Right cardiac atrium (tissue), 5 donors: Measurements from ENCODE around the gene BTBD18. TPM values are rescaled to one million over a fixed set of nuclear protein-coding genes. Genes with fewer than 3 reads are reported as not detected.

Experiments
- ATAC-seq, 2 donors: fragments of 200-7000 bp; cut with Tn5 transposase; one replicate each; pipeline versions ENCODE4 v1.8.0 to v1.9.1; 2020; ENCODE audit warnings: moderate library complexity in 2 of 2, mild to moderate bottlenecking in 1 of 2
- DNase-seq, 3 donors: peaks; one replicate each; pipeline ENCODE4 v3.0.0-alpha.2; 2020
- H3K27ac ChIP-seq: one replicate; pipeline ENCODE4 v1.5.1; 2013; ENCODE audit warnings: mild to moderate bottlenecking, low read length, control low read depth, moderate library complexity
- H3K27me3 ChIP-seq: one replicate; pipeline ENCODE4 v1.6.1; 2013; ENCODE audit not compliant: control insufficient read depth, insufficient read depth
- H3K4me1 ChIP-seq: one replicate; pipeline ENCODE4 v1.6.1; 2013; ENCODE audit warnings: low read length; ENCODE audit not compliant: control insufficient read depth, insufficient read depth
- H3K4me3 ChIP-seq: one replicate; pipeline ENCODE4 v1.5.1; 2013; ENCODE audit warnings: low read length, control low read depth
- H3K9me3 ChIP-seq: one replicate; pipeline ENCODE4 v1.6.1; 2013; ENCODE audit warnings: low read length; ENCODE audit not compliant: control insufficient read depth
- WGBS: extraction: QIAGEN DNeasy Blood & Tissue Kit; methylation state at CpG from one replicate; pipeline ENCODE4 v1.1.7; 2013; 5-methylcytosine and 5-hydroxymethylcytosine counted together
- intact Hi-C, 4 donors: fragments of 100-400 bp; cut with DNase I; formaldehyde crosslinking; loops; one replicate each; pipeline versions ENCODE4 v1.11.0 to v1.14.0; 2022 to 2023
- long read RNA-seq, 4 donors: library from polyadenylated mRNA; unstranded; transcript quantifications; one replicate each; pipeline ENCODE4 v2.0.0, GENCODE V29; 2020 to 2021
- polyA plus RNA-seq: library from polyadenylated mRNA; stranded (reverse); fragments of 200-250 nt; gene quantifications from one replicate; pipeline ENCODE4 v1.2.3, GENCODE V29; 2013
- total RNA-seq, 4 donors: library from RNA; stranded (reverse); fragmentation: NEBNext Ultra II Directional; extraction: Animal tissue kit (Norgen Biotek cat#: 25700); gene quantifications; one replicate each; pipeline ENCODE4 v1.2.1, GENCODE V29; 2021
- donor health status: healthy with polysubstance abuse.
- donor health status: DM: no; HTN: yes; CAD: no.
- donor health status: DM: no; HTN: no; CAD: no.
- donor health status: DM: no; HTN: yes; CAD: no; lungs with severe emphysema.
- donor health status: DM: yes; HTN: yes; CAD: no.

BTBD18 gene
- total RNA-seq (not detected), polyA plus RNA-seq (0.02 TPM)
- long read RNA-seq, donor 1, result 0 reads
- long read RNA-seq, donor 2, result 0 reads
- long read RNA-seq, donor 3, partial matches to known transcripts, result 0 of 1 reads
- long read RNA-seq, donor 3, other reads (novel, unspliced or antisense), result 1 of 1 reads
- long read RNA-seq, donor 4, result 0 reads

GRCh38 chr11:57751676-57752253 is at the start of gene BTBD18:
Gene BTBD18, minus strand, starts transcription at chr11:57751819. Its CDS starts 631 bp downstream, at chr11:57751188.
- Histone ChIP-seq H3K27me3 (no peaks in the 10 kb centered on the region), H3K4me3 (no peak within 1 kb of the TSS), H3K9me3 (no peaks in the 10 kb centered on the region), H3K4me1 (peaks cover 4% of the 10 kb centered on the region), H3K27ac (peak within 1 kb of the TSS; percentile 30)
- DNase-seq (peak in 2 of 3 donors; percentile 27 to 41), ATAC-seq (peak; percentile 84)
- 45% methylated on average over 10 of the region's 10 CpGs for WGBS
- intact Hi-C loops, result loop anchor here in 2 of 4 donors (5.0 kb wide), 1 partner anchor 51 kb away; no protein-coding TSS in a partner anchor

GRCh38 chr11:57801183-57801485 is 49.5 kb upstream of the BTBD18 start:
- Histone ChIP-seq H3K4me1 (peaks cover 6% of the 10 kb centered on the region), H3K4me3 (no peak overlapping the region), H3K27me3 (no peaks in the 10 kb centered on the region), H3K9me3 (no peaks in the 10 kb centered on the region), H3K27ac (no peak overlapping the region)
- DNase-seq, result no peak
- ATAC-seq, result no peak
- intact Hi-C loops, result loop anchor here (5.0 to 10.0 kb wide), 2 partner anchors 49 to 56 kb away; partner anchors contain the start of genes BTBD18 (in 2 of the 4) and SELENOH (in 2 of the 4)

- Histone ChIP-seq H3K4me1 (peaks cover 6% of the 10 kb centered on the region), H3K4me3 (no peak overlapping the region), H3K27me3 (no peaks in the 10 kb centered on the region), H3K27ac (peak overlapping the region; percentile 70), H3K9me3 (no peaks in the 10 kb centered on the region)
- no peak for DNase-seq
- ATAC-seq, result peak; percentile 67 to 74
- WGBS, result 45% methylated on average over 4 of the region's 4 CpGs
- intact Hi-C loops, result loop anchor here (5.0 to 10.0 kb wide), 2 partner anchors 48 to 56 kb away; partner anchors contain the start of genes BTBD18 (in 2 of the 4) and SELENOH (in 2 of the 4)
Observed at GRCh38 chr11:57800444-57801182, 49.0 kb upstream of the BTBD18 start.

- WGBS, result 10% methylated on average over 1 of the region's 1 CpG
- H3K4me1 ChIP-seq, result peaks cover 6% of the 10 kb centered on the region
- H3K27me3 ChIP-seq, result no peaks in the 10 kb centered on the region
- no peak overlapping the region for H3K4me3 ChIP-seq
- ATAC-seq, result peak; percentile 77 to 87
- H3K9me3 ChIP-seq, result no peaks in the 10 kb centered on the region
- intact Hi-C loops, result loop anchor here in 3 of 4 donors (5.0 kb wide), 1 partner anchor 37 kb away; the partner anchor contains the start of gene CTNND1 (in 3 of the 3)
- H3K27ac ChIP-seq, result peak overlapping the region; percentile 84
- peak in 2 of 3 donors; percentile 43 to 67 for DNase-seq
Observed at GRCh38 chr11:57798905-57799559, 47.4 kb upstream of the BTBD18 start.

GRCh38 chr11:57793351-57794115 is 41.9 kb upstream of the BTBD18 start:
- WGBS, result 56% methylated on average over 8 of the region's 8 CpGs
- Histone ChIP-seq H3K27me3 (no peaks in the 10 kb centered on the region), H3K27ac (peak overlapping the region; percentile 56), H3K4me3 (no peak overlapping the region), H3K9me3 (no peaks in the 10 kb centered on the region), H3K4me1 (peaks cover 4% of the 10 kb centered on the region)
- intact Hi-C loops, result no loop called here
- no peak for DNase-seq
- ATAC-seq, result no peak

- H3K27ac ChIP-seq, result peak overlapping the region; percentile 48
- no peak overlapping the region for H3K4me3 ChIP-seq
- no peak for DNase-seq
- peak; percentile 65 to 85 for ATAC-seq
- H3K27me3 ChIP-seq, result no peaks in the 10 kb centered on the region
- H3K9me3 ChIP-seq, result no peaks in the 10 kb centered on the region
- H3K4me1 ChIP-seq, result peaks cover 8% of the 10 kb centered on the region
- intact Hi-C loops, result no loop called here
Observed at GRCh38 chr11:57792870-57793269, 41.3 kb upstream of the BTBD18 start.

GRCh38 chr11:57792060-57792541 is 40.5 kb upstream of the BTBD18 start:
- peak; percentile 67 to 75 for ATAC-seq
- no peak overlapping the region for H3K4me3 ChIP-seq
- WGBS, result 72% methylated on average over 7 of the region's 7 CpGs
- peak overlapping the region; percentile 48 for H3K27ac ChIP-seq
- H3K9me3 ChIP-seq, result no peaks in the 10 kb centered on the region
- H3K4me1 ChIP-seq, result peaks cover 11% of the 10 kb centered on the region
- H3K27me3 ChIP-seq, result no peaks in the 10 kb centered on the region
- DNase-seq, result peak; percentile 74 to 92 (median 90)
- intact Hi-C loops, result no loop called here

GRCh38 chr11:57791321-57792059 is 39.9 kb upstream of the BTBD18 start:
- Histone ChIP-seq H3K27me3 (no peaks in the 10 kb centered on the region), H3K9me3 (no peaks in the 10 kb centered on the region), H3K4me1 (peaks cover 13% of the 10 kb centered on the region), H3K27ac (peak overlapping the region; percentile 48), H3K4me3 (no peak overlapping the region)
- WGBS, result 77% methylated on average over 22 of the region's 22 CpGs
- ATAC-seq (no peak), DNase-seq (peak in 1 of 3 donors; percentile 49)
- intact Hi-C loops, result no loop called here

GRCh38 chr11:57788703-57789088 is 37.1 kb upstream of the BTBD18 start:
- Histone ChIP-seq H3K9me3 (no peaks in the 10 kb centered on the region), H3K4me1 (peaks cover 21% of the 10 kb centered on the region), H3K27me3 (no peaks in the 10 kb centered on the region), H3K27ac (peak overlapping the region; percentile 30), H3K4me3 (no peak overlapping the region)
- ATAC-seq, result no peak
- intact Hi-C loops, result no loop called here
- no peak for DNase-seq
